ENCODE data around the gene BRIP1.

The BRIP1 gene

GRCh38 chr17:61662741-61663140, 200.6 kb downstream of the BRIP1 start:
- DNase-seq (ENCODE audit: low spot score): no peak

DNA sequence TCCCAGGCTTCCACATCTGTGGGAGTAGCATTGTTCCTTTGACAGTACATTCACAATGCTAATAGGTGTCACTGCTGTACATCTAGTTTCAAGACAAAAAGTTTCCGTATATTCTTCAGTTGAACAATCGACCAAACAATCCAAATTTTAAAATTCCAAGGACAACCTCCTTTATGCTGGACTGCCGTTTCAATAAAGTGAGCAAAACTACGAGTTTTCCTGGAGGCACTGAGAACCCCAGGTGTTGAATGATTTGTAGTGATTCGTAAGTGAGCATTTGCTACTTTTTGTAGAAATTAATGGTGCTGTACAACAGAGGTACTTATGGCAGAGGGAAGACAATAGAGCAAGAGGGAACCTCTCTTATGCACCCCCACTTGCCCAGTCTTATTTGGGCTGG, 201.1 kb downstream of the BRIP1 start:
- DNase-seq (ENCODE audit: low spot score): no peak

GRCh38 chr17:61660746-61661485, 202.4 kb downstream of the BRIP1 start:
- DNase-seq (ENCODE audit: low spot score): no peak

- no peak for DNase-seq (ENCODE audit: low spot score)
These were observed 203.9 kb downstream of the BRIP1 start for GRCh38 chr17:61659437-61659836.

GRCh38 chr17:61658183-61658582, 205.1 kb downstream of the BRIP1 start:
- no peak for DNase-seq (ENCODE audit: low spot score)

DNA sequence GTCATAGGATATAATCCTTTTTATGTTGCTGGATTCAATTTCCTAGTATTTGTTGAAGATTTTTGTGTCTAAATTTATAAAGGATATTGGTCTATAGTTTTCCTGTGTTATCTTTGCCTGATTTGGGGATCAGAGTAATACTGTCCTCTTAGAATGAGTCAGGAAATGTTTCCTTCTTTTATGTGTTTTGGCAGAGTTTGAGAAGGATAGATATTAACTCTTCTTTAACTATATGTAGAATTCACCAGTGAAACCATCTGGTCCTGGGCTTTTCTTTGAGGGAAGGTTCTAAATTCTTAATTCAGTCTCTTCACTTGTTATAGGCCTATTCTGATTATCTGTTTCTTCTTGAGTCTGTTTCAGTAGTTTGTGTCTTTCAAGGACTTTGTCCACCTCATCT, 206.0 kb downstream of the BRIP1 start:
- no peak for DNase-seq (ENCODE audit: low spot score)

DNA sequence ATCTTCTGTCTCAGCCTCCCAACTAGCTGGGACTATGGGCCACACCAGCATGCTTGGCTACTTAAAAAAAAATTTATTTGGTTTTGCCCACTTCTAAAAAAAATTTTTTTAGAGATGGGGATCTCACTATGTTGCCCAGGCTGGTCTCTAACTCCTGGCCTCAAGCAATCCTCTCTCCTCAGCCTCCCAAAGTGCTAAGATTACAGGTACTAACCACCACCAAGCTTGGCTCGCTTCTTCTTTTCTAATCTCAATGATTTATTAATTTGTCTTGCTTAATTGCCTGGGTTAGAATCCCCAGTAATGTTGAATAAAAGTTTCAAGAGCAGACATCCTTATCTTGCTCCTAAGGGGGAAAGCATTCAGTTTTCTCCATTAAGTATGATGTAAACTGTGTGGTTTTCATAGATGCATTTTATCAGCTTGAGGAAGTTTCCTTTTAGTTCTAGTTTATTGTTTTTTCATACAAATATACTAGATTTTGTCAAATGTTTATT, 206.6 kb downstream of the BRIP1 start:
- DNase-seq (ENCODE audit: low spot score): no peak

- DNase-seq (ENCODE audit: low spot score): no peak
These were observed 212.6 kb downstream of the BRIP1 start for GRCh38 chr17:61650749-61651148.

- DNase-seq (ENCODE audit: low spot score): no peak
These were observed 214.7 kb downstream of the BRIP1 start for GRCh38 chr17:61648587-61648986.

DNA sequence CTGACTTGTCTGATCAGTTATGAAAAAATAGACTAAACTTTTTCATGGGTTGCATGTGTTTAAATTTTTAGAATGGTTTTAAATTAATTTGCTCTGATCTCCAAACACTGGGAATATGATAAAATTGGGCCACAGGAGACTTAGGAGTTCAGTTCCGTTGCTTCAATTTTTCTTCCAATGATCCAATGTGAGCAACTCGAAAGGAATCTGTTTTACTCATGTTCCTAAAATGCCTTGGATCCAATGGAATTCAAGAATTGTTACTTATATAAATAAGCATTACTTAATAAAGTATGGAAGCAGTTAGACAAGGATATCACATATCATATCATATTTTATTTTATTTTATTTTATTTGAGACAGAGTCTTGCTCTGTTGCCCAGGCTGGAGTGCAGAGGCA, 216.3 kb downstream of the BRIP1 start:
- peak; percentile 27 for DNase-seq (ENCODE audit: low spot score)

DNA sequence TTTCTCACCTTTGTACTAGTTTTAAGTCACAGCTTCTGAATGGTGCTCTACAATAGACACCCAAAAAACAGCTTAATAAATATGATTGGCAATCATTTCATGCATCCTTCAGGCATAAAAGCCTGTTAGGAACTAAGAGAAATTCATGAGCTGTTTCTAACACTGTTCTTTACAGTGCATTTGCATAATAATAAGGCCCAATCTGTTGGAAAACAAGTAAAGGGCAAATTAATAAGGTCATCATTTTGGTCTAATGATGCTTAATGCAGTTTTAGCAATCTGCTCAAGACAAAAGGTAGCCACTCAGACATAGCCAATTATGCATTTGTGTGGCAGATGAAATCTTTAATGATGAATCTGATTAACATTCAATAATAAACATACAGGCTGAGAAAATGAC, 216.8 kb downstream of the BRIP1 start:
- no peak for DNase-seq (ENCODE audit: low spot score)

- DNase-seq (ENCODE audit: low spot score): no peak
These were observed 217.4 kb downstream of the BRIP1 start for GRCh38 chr17:61645920-61646319.

DNA sequence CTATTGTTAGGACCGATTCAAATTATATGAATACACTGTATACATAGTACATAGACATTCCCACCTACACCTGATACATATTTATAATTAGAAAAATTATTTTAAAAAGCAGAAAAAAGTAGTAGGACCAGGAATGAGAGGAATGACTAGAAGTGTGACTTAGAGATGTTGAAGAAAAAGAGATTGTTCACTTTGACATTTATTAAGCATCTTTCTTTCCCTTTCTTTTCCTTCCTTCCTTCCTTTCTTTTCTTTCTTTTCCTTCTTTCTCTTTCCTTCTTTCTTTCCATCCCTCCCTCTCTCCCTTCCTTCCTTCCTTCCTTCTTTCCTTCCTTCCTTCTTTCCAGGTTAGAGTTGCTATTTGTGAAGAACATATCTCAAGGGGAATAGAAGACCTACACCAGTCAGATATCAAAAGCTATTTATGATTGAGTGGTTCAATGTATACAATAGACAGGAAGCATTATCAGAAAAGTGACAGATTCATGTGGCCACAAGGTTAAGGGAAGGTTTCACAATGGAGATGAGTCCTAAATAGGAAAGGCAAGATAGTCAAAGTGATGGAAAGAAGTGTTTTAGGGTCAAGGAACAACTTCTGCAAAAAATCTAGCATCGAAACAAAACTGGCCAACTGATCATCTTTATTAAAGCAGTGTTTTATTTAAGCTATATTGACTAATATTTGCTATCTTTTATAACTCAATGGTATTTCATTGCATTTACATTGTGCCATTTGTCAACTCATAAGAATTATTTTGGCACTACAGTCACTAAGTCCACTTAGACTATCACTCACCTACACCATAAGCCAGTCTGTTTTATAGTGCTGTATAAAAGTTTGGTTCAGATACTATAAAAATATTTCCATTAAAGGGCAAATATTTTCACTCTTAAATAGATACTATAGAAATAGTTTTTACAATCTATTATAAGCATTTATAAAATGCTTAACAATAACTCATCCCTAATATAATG, 218.2 kb downstream of the BRIP1 start:
- no peak for DNase-seq (ENCODE audit: low spot score)

GRCh38 chr17:61642768-61643167, 220.6 kb downstream of the BRIP1 start:
- DNase-seq (ENCODE audit: low spot score): no peak

DNA sequence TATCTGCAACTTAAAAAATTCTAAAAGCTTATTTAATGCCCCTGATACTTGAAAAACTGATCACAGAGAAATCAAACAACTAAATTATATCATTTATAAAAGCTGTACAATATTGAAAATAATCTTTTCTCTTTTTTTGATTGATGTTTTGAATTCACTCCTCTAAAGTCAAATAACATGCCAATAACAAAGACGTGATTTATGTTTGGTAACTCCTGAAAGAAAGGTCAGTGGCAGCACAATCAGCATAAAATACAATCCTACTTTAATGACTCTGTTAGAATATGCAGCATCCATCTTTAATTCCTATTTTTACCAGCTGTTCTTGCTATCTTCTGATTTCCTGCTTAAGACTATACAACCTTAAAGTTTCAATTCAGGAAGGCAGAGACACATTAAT, 221.6 kb downstream of the BRIP1 start:
- DNase-seq (ENCODE audit: low spot score): no peak

- no peak for DNase-seq (ENCODE audit: low spot score)
These were observed 222.2 kb downstream of the BRIP1 start for GRCh38 chr17:61641084-61641483.

- no peak for DNase-seq (ENCODE audit: low spot score)
These were observed 223.5 kb downstream of the BRIP1 start for GRCh38 chr17:61639818-61640217.

GRCh38 chr17:61638087-61638486, 225.2 kb downstream of the BRIP1 start:
- no peak for DNase-seq (ENCODE audit: low spot score)

DNA sequence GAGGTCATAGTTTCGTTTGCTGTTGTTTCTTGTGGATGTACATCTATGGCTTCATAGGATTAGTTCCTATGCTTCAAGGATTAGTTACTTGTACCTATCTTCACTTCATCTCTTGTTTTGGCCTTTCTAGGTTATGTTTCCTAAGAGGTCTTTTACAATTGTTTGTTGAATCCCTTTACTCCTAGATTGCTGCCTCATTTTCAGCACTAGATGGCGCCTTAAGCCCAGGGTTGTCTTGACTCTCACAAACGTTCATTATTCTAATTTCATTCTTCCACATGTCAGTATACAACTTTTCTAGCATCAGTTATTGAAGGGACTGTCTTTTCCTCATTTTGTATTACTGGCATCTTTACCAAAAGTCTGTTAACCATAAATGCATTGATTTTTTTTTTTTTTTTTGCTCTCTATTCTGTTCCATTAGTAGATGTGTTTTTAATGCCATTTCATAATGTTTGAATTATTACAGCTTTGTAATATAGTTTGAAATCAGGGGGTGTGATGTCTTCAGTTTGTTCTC, 227.4 kb downstream of the BRIP1 start:
- no peak for DNase-seq (ENCODE audit: low spot score)

DNA sequence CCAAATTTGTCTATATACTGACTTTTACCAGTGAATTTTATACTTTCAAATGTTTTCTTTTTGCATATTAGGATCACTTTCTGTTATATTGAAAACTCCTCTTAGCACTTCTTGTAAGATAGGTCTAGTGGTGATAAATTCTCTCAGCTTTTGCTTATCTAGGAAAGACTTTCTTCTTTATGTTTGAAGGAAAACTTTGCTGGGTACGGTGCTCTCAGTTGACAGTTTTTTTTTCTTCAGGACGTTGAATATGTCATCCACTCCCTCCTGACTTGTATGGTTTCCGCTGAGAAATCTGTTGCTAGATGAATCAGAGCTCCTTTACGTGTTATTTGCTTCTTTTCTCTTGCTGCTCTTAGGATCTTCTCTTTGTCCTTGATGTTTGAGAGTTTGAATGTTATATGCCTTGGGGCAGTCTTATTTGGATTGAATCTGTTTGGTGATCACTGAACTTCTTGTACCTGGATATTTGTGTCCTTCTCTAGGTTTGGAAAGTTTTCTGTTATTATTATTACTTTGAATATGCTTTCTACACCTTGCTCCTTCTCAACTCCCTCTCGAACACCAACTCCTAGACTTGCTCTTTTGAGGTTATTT, 228.3 kb downstream of the BRIP1 start:
- no peak for DNase-seq (ENCODE audit: low spot score)

DNA sequence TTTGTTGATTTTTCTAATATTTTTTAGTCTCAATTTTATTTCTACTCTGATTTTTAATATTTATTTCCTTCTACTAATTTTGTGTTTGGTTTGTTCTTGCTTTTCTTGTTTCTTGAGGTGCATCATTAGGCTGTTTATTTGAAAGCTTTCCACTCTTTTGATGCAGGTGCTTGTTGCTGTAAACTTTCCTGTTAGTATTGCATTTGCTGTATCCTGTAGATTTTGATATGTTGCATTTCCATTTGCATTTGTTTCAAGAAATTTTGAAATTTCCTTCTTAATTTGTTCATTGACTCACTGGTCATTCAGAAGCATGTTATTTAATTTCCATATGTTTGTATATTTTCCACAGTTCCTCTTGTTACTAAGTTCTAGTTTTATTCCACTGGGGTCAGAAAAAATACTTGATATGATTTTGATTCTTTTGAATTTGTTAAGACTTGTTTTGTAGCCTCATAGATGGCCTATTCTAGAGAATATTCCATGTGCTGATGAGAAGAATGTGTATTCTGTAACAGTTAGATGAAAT, 229.3 kb downstream of the BRIP1 start:
- DNase-seq (ENCODE audit: low spot score): no peak

DNA sequence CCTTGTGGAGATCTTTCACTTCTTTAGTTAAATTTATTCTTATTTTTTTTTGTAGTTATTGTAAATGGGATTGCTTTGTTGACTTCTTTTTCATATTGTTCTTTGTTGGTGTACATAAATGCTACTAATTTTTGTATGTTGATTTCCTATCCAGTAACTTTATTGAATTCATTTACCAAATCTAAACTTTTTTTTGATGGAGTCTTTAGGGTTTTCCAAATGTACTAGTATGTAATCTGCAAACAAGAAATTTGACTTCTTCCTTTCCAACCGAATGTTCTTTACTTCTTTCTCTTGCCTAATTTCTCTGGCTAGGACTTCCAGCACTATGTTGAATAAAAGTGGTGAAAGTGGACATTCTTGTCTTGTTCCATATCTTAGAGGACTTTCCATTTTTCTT, 230.5 kb downstream of the BRIP1 start:
- DNase-seq (ENCODE audit: low spot score): no peak

Measured in hepatic stellate cell (primary cell).